ENCODE measurements around the gene PCK1.

PCK1 gene

DNA sequence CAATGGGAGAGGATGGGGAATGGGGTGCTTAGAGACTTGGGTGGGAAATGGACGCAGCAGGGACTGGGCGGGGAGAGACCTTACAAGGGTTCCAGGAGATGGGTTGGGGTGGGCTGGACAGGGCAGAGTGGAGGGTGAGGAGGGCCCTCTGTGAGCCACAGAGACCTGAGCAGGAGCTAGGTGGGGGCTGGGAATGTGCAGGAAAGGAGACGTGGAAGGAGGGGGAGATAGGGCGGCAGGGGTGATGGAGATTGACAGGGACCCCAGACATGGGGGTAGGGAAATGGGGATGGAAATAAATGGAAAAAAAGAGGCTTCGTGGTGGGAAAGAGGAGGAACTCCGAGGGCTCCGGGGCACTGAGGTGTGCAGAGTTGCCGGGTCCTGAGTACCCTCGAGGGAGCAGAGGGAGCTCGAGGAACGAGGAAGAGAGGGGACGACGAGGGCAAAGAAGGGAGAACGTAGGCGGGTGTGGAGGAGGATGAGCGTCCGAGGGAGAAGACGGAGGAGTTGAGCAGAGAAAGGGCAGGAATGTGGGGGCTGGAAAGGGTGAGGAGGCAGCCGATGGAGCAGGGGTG, 33.9 kb upstream of the PCK1 start:
- POLR2A ChIA-PET: no interaction called here
- CTCF ChIA-PET: interaction anchor here (1.1 to 1.2 kb wide), 2 partner anchors 28 to 69 kb away, joined by 3 to 4 read pairs; no protein-coding TSS in a partner anchor
- TF ChIP-seq CTCF (IDR thresholded peaks at IDR 0.05; ENCODE audit: control extremely low read depth, extremely low read depth, low read depth, missing control alignments): no peak
- DNase-seq (ENCODE audit: extremely low spot score): no peak

DNA sequence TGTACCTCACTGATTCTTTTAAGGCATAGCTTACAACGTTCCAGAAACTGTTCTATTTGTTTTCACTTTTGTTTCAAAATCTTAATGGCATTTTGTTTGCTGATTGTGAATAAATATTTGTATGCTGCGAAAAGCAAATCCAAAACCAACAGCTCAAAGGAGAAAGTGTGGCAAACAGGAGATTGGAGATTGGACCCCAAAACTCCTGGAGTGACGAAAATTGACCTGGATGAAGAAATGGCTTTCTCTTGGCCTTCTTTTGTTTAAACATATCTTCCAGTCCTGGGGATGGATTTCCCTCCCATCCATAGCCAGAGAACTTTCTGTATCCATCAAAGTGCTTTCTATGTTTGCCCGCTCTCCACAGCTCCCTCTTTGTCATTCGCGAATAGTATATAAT, 33.2 kb upstream of the PCK1 start:
- CTCF ChIA-PET: interaction anchor here (1.1 to 1.2 kb wide), 2 partner anchors 29 to 68 kb away, joined by 3 to 4 read pairs; no protein-coding TSS in a partner anchor
- POLR2A ChIA-PET: no interaction called here
- no peak for DNase-seq (ENCODE audit: extremely low spot score)
- TF ChIP-seq CTCF (IDR thresholded peaks at IDR 0.05; ENCODE audit: control extremely low read depth, extremely low read depth, low read depth, missing control alignments): no peak

- POLR2A ChIA-PET: no interaction called here
- no peak for DNase-seq (ENCODE audit: extremely low spot score)
- no peak for TF ChIP-seq CTCF (IDR thresholded peaks at IDR 0.05; ENCODE audit: control extremely low read depth, extremely low read depth, low read depth, missing control alignments)
- CTCF ChIA-PET: no interaction called here
These were observed 32.8 kb upstream of the PCK1 start for GRCh38 chr20:57528148-57528547.

- POLR2A ChIA-PET: no interaction called here
- CTCF ChIA-PET: no interaction called here
- TF ChIP-seq CTCF (IDR thresholded peaks at IDR 0.05; ENCODE audit: control extremely low read depth, extremely low read depth, low read depth, missing control alignments): no peak
- DNase-seq (ENCODE audit: extremely low spot score): no peak
These were observed 31.7 kb upstream of the PCK1 start for GRCh38 chr20:57529160-57529585.

DNA sequence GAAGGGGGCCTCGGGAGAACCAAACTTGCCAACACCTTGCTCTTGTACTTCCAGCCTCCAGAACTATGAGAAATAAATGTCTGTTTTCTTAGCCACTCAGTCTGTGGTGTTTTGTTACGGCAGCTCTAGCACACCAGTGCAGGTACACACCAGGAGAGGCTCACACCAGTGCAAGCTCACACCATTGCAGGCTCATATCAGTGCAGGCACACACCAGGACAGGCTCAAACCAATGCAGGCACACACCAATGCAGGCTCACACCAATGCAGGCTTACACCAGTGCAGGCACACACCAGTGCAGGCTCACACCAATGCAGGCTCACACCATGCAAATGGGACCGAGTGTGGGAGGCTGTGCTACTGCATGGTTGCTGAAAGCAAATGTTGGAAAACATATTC, 31.1 kb upstream of the PCK1 start:
- no peak for TF ChIP-seq CTCF (IDR thresholded peaks at IDR 0.05; ENCODE audit: control extremely low read depth, extremely low read depth, low read depth, missing control alignments)
- POLR2A ChIA-PET: no interaction called here
- DNase-seq (ENCODE audit: extremely low spot score): no peak
- CTCF ChIA-PET: no interaction called here

DNA sequence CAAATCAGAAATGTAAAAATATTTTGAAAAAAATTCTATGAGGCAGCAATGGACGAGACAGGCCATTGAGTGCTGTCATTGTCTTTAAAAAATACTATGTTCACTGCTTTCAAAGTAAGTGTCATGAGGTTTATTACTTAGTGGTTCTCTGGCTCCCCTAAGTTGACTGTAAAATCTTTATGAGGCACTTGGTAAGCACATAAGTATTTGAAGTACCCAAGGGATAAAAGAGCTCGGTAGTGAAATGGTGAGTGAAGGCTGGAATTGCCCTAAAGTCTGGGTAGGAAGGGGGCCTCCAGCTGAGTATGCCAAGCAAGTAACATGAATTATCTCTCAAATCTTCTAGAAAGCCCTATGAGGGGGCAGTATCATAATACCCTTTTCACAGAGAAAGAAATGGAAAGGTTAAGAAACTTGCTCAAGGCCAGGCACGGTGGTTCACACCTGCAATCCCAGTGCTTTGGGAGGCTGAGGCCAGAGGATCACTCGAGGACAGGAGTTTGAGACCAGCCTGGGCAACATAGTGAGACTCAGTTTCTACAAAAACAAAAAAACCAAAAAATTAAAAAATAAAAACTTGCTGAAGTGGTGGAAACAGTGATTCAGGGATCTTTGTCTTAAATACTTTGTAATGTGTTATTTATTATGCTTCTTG, 30.5 kb upstream of the PCK1 start:
- TF ChIP-seq CTCF (IDR thresholded peaks at IDR 0.05; ENCODE audit: control extremely low read depth, extremely low read depth, low read depth, missing control alignments): no peak
- ChIA-PET POLR2A (no interaction called here), CTCF (interaction anchor here (1.0 kb wide), 1 partner anchor 31 kb away, joined by 3 read pairs; the partner anchor contains the start of gene PCK1)
- DNase-seq (ENCODE audit: extremely low spot score): no peak

Data from GM10248 (cell line).